NCI-H460 (cell line): ENCODE data around the gene SCAND1. TPM values are rescaled to one million over a fixed set of nuclear protein-coding genes. Genes with fewer than 3 reads are reported as not detected.
"Not testable (repeated sequence)": the region's sequence is repeated elsewhere in the genome, so short reads cannot be mapped to it uniquely, and the experiment has no call there.

Source experiments
- DNase-seq: peaks from one replicate; pipeline ENCODE4 v3.0.0-alpha.2; 2016; ENCODE audit warnings: low read depth; ENCODE audit errors: extremely low read depth
- total RNA-seq: library from RNA; depleted of rRNA; stranded (reverse); fragments of >200 nt; shearing (Covaris generic); gene quantifications from 2 replicates; pipeline ENCODE4 v1.2.3, GENCODE V29; 2014

The SCAND1 gene
- total RNA-seq, 1 experiment from 2014 or later: 35.0 TPM

DNA sequence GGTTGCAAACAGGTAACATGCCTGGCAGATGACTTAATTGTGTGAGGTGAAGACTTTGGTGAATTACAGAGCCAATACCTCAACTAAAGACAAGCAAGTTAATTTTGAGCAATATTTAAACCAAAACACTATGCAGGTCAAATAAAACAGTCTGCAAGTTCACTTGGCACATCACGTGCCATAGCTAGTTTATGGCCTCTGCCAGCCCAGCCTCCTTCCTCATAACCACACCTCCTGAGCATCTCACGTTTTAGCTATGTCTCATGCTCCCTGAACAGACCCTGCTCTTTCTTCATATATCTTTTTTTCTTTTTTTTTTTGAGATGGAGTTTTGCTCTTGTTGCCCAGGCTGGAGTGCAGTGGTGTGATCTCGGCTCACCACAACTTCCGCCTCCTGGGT, 9.6 kb upstream of the SCAND1 start:
- no peak for DNase-seq

DNA sequence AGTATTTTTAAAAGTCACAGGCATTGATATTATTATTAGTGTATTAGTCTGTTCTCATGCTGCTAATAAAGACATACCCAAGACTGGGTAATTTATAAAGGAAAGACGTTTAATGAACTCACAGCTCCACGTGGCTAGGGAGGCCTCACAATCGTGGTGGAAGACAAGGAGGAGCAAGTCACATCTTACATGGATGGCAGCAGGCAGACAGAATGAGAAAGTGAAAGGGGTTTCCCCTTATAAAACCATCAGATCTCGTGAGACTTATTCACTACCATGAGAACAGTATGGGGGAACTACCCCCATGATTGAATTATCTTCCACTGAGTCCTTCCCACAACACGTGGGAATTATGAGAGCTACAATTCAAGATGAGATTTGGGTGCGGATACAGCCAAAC, 5.0 kb upstream of the SCAND1 start:
- not testable (repeated sequence) for DNase-seq

DNA sequence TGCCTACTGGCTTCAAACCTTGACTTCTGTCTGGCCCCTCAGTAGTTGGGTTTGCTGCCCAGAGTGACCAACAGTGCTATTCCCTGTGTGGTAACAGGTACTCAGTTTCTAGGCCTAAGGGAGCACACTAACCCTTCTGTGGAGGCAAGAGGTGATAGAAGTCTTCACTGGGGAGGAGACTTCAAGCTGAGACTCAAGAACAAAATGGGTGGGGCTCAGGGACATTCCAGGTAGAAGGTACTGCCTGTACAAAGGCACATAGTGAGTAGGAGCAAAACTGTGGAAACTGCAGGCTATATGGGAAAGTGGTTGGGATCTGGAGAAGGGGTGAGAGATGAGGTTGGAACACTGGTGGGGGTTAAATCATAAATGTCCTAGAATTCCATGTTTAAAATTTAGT, 2.3 kb upstream of the SCAND1 start:
- no peak for DNase-seq

DNA sequence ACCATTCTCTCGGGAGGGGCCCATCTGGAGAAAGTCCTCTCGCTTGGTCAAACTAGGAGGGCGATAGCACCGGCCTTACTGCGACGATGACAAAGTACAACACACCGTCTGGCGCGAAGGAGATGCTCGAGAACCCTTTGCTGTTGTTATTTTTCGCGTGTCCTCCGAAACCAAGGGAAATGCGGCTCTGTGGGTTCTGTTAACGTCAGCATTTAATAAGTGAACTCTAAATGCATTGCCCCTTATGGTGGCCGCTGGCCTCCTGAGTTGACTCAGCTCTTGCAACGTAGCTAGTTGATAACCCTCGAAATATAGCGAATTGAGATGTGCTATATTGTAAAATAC, 577 bp upstream of the SCAND1 start:
- DNase-seq: no peak

DNA sequence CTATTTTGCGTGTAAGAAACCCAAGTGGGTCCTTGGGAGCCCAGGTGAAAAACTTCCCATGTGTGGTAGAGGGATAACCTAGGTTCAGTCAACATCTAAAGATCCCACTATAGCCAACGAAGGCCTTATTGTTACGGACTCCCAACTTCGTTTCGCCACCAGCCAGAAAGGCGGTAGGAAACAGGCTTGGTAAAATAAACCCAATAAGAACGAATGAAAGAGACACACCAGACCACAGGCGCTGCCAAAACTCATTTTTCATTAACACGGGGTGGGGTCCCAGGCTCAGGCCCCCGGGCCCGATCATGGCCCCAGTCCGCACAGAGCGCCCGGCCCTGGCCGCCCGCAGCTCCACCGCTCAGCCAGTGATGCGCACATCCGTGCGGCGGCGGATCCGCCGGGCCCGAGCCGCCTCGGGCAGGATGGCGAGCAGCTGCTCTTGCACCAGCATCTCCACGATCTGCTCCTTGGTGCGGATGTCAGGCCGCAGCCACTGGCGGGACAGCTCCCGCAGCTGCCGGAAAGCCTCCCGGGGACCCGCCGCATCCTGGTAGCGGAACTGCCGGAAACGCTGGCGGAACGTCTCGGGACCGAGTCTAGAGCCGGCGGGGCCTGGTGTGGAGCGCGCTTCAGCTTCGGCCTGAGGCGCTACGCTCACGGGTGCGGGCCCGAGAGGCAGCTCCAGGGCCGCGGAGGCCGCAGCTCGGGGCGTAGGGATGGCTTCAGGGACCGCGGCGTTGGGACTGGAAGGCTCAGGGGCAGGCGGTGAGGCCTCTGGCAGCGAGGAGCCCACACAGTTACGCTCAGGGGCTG, 709 bp downstream of the SCAND1 start:
- peak; percentile 11 for DNase-seq

DNA sequence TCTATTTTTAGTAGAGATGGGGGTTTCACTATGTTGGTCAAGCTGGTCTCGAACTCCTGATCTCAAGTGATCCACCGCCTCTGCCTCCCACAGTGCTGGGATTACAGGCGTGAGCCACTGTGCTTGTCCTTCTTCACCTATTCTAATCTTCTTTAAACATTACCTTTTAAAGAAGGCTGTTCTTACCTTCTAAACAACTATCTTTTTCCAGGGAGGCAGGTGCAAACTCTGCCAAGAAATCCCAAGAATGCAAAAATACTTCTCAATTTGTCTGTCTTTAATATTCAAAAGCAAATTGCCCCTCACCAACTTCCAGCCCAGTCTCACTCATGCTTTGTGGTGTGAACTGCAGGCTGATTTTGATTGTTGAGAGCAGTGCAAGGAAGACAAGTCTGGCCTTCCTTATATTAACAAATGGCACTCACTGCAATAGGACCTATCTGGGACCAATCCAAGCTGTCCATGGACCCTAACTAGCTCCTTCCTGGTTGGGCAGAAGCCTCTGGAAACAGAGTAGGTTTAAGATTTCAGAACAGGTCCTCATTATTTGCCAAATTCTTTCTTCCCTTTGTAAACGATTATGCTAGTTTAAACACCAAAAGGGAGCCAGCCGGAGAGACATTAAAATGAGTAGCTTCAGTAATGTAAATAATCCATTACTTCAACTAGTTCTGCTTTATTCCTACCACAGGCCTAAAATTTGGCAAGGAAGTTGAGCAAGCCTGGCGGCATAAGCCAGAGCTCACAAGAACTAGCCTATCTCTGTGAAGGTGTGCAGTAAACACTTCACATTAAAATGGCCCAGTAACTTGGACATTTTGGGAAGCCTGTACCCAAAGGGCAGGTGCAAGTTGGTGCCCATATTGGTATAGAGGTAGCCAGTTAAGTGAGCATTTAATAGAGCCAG, 1.6 kb downstream of the SCAND1 start:
- peak; percentile 19 for DNase-seq

DNA sequence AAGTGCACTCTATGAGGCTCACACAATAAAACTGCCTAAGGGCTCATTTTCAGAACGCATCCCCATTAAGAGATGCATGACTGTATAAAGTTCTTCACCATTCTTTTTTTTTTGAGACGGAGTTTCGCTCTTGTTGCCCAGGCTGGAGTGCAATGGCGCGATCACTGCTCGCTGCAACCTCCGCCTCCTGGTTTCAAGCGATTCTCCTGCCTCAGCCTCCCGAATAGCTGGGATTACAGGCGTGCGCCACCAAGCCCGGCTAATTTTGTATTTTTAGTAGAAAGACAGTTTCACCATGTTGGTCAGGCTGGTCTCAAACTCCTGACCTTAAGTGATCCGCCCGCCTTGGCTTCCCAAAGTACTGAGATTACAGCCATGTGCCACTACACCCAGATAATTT, 2.2 kb downstream of the SCAND1 start:
- DNase-seq: not testable (repeated sequence)

DNA sequence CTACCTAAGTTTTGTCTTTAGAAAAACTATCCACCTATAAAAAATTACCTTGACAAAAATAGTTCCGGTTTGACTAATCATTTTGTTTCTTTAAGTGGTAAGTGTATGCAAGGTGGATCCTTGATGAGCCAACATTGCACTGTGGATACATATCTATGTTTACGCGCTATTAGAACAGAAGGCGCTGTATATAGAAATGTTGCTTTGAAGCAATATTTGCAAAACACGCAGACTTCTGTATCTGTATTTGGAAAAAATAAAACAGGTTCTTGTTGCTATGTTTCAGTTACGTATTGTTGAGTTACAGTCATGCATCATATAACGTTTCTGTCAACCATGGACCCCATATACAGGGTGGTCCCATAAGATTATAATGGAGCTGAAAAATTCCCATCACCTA, 4.2 kb downstream of the SCAND1 start:
- no peak for DNase-seq

DNA sequence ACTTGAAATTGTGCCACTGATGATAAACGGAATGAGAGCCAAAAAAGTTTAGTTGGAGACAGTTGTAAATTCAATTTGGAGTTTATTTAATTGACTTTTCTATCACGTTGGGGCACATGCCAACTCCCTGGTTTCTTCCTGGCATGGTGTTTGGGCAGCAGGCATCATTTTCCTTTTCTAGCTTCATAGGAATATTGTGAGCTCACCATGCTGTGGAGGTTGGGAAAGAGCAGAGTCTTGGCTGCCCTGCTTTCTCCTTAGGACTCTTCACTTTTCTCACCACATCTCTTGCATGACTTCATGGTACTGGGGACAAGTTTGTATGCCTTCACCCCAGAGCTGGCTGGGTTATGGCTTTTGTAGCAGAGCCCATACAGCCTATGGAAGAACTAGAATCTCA, 6.4 kb downstream of the SCAND1 start:
- DNase-seq: no peak

DNA sequence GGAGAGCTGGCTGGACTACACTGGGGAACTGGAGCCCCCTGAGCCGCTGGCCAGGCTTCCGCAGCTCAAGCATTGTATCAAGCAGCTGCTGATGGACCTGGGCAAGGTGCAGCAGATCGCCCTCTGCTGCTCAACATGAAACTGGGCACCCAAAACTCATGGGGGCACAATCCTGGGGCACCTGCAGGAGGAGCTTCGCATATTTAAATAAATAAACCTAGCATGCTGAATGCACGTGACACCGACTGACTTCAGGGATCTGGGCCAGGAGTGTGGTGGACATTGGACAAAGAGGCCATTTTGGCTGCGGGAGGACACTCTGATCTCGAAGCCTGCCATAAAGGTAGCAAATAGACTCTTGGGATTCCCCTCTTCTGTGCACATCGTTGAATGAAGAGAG, 6.8 kb downstream of the SCAND1 start:
- DNase-seq: peak; percentile 29

DNA sequence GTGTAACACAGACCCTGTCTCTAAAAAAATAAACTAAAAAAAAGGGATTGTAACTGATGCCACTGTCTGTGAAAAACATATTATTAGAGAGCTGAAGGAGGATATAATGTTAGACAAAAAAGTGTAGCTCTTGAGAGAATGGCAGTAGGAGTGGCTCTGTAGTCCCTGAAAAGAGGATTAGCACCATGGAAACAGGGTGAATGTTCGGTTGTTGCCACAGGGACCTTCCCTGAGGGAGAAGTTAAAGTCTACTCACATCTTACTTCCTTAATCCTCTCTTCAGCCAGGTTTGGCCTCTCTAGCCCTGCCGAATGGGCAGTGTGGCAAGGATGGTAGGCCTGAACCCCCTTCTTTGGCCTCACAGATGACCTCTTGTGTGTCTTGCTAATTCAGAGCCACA, 12.1 kb downstream of the SCAND1 start:
- no peak for DNase-seq

DNA sequence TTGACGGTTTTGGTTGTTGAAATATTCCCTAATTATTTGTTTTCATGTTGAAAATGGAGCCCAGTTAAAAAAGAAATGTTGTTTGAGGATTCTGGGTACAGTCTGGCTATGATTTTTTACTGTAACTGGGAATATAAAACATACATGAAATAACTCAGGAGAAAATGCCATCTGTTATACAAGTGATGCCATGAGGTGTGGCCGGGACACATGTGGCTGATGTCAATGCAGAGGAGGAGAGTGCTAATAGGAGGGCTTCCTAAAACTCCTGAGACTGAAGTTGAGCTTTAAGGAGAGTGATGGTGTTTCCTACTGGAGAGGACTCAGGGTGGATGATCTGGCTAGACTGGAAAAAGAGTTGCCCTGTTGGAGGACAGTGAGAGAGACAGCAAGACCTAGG, 12.7 kb downstream of the SCAND1 start:
- no peak for DNase-seq

DNA sequence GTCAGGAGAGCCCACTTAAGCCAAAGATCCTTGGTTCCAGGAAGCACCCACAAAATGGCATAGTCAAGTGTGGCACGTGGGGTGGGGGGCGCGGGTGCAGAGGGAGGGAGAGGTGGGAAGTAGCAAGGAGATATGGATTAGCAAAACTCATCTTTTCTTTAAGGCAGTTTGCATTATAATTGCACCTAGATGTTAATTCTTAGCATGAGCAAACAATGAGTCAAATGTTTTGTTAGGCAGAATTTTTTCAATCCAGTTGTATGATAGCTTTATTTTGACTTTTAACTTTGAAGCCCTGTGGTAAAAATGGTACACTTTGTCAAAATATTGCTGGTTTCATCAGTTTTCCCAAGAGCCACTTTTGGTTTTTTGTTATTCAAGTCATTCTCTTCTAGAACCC, 15.0 kb downstream of the SCAND1 start:
- DNase-seq: no peak

DNA sequence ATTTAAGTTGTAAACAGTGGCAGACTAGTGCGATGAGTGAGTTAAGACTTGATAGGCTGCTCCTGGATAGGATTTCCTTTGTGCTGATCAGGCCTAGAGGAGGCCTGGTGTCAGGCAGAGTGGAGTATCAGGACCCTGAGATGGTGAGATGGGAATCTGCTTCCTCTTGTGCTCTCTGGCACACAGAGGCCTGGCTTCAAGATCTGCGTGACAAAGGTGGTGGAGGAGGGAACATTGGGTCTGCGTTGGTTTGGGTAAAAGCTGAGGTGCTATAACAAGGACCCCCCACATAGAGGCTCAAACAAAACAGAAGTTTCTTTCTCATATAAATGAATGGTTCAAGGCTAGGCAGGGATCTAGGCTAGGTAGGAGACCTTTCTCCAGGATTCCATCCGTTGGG, 20.3 kb downstream of the SCAND1 start:
- no peak for DNase-seq

DNA sequence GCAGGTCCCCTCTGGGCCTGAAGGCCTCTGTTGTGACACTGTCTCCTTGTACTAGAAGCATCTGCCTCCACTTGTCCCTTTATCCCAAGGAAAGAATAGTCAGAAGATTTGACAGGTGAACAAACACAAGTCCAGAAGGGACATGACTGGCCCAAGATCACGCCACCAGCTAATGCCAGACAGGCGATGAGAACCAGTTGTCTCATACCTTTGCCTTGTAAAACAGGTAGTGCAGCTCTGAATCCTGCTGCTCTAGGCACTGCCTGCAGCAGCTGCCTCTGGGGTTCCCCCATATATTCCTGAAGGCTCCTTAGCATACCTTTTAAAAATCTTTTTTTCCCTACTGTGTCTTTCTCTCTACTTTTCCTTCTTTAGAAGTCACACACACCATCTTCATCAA, 25.0 kb downstream of the SCAND1 start:
- DNase-seq: no peak

DNA sequence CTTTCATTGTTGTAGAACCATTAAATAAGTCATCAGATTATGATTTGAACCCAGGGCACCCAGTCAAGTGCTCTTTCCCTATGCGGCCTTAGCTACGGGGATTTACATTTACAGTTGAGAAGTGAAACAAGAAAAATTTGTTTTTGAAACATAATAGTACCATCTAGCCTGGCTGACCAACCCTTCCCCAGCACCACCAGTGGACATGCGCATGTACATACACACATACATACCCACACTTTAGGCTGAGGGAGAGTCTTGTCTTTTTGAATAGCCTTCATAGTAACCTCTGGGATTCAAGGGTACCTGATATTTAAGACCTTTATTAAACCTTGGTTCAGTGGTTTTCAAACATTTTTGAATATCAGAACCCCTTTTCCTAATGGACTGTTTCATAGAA, 33.8 kb downstream of the SCAND1 start:
- no peak for DNase-seq

DNA sequence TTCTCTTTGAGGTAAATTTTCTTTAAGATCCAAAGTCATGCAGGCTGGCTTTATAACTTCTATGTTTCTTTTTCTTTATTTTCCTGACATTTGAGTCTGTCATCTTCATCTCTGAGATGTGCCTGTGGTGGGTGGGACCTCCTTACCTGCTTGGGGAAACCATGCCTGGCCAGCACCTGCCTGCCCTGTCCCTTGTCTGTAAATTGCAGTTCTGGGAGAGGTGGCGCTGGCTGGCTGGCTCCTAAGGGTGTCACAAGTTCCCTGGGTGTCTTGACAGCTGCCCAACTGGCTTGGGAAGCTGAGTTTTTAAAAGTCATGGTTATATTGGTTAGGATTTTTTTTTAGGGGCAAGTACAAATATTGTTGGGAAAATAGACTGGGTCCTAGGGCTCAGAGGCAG, 36.3 kb downstream of the SCAND1 start:
- no peak for DNase-seq

DNA sequence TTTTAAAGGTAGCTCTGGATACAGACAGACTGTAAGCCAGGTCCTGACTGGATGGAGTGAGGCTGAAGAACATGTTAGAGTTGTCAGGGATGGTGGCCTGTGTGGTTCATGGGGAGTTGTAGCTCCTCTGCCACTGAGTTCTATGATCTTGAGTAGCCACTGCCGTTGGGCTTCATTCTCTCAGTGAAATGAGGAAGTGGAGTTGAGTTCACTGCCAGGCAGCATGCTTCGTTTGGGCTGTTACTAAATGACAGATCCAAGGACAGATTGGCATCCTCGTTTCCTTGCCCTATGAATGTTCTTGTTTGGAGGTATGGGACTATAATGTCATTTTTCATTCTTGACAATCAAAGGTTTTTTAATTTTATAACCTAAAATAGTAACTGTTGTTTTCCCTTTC, 37.2 kb downstream of the SCAND1 start:
- DNase-seq: no peak

DNA sequence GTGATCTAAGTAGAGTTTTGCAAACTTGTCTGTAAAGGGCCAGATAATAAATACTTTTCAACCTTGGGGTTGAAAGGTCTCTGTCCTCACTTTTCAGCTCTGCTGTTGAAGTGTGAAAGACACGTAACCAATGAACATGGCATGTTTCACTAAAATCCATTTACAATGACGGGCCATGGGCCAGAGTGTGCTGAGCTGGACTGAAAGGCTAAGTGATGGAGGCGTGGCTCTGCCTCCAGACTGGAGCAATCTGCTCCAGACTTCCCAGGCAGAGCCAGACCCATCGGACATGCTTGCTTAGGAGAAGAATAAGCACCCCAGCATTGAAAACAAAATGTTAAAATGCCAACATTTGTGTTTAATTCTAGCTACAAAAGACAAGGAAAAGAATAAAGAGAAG, 41.4 kb downstream of the SCAND1 start:
- no peak for DNase-seq

DNA sequence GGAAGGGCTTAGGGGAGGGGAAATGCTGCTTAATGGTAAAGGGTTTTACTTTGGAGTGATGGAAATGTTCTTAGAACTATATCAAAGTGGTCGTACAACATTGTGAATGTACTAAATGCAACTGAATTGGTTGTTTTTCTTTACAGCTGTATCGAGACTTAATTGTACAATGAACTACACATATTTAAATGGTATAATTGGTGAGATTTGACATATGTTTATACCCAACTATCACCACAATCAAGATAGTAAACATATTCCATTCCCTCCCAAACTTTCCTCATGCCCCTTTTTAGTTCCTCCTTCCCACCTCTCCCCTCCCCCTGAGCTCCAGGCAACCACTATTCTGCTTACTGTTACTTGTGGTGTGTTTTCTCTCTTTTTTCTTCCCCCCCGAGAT, 44.0 kb downstream of the SCAND1 start:
- DNase-seq: no peak

DNA sequence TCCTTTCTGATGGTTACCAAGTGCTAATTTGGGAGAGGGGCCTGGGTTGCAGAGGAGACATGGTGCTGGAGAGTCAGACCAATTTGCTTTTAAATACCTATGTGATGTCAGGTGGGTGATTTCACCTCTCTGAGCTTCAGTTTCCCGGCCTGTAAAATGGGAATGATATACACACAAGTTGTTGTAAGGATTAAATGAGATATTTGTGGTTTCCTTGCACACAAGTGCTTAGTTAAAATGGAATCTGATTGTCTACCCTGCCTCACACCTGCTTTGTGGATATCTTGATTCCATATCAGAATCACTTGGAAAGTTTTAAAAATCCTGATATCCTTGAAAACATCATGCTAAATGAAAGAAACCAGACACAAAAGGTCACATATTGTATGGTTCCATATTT, 44.5 kb downstream of the SCAND1 start:
- DNase-seq: no peak

DNA sequence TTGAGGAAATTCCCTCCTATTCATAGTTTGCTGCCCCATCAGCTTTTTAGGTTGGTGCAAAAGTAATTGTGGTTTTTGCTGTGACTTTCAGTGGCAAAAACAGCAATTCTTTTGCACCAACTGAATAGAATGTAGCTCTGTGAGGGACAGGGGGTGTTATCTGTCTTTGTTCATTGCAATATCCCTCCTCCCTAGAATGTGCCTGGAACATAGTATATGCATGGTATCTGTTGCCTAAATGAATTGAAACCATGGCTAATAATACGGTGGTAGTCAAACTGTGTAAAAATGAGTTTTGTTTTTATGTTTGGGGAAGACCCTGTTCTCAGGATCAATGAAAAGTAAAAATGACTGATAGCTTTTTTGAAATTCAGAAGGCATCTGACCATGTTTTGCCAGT, 45.1 kb downstream of the SCAND1 start:
- DNase-seq: no peak
